Activated naive CD4-positive, alpha-beta T cell treated with anti-CD3 and anti-CD28 coated beads, Interleukin-2, amount 50 U/mL, for 16 hours (primary cell): ENCODE data around the gene SLC6A11.

Experiments
- DNase-seq: peaks from one replicate; pipeline ENCODE4 v3.0.0-alpha.2; 2020

Gene SLC6A11

GRCh38 chr3:10792208-10792607 is 23.8 kb upstream of the SLC6A11 start:
- DNase-seq: no peak

GRCh38 chr3:10798600-10799367 is 17.2 kb upstream of the SLC6A11 start:
- DNase-seq: no peak

GRCh38 chr3:10804183-10804648 is 11.8 kb upstream of the SLC6A11 start:
- no peak for DNase-seq

GRCh38 chr3:10806006-10806405 is 10.0 kb upstream of the SLC6A11 start:
- DNase-seq: no peak

- no peak for DNase-seq
Observed at GRCh38 chr3:10808130-10808735, 7.8 kb upstream of the SLC6A11 start.

GRCh38 chr3:10808974-10809373 is 7.1 kb upstream of the SLC6A11 start:
- DNase-seq: no peak

GRCh38 chr3:10810376-10810775 is 5.7 kb upstream of the SLC6A11 start:
- no peak for DNase-seq

- DNase-seq: no peak
Observed at GRCh38 chr3:10813425-10813824, 2.6 kb upstream of the SLC6A11 start.

GRCh38 chr3:10814623-10815022 is 1.4 kb upstream of the SLC6A11 start:
- DNase-seq: no peak

GRCh38 chr3:10815487-10815886 is 541 bp upstream of the SLC6A11 start:
- no peak for DNase-seq

- DNase-seq: no peak
Observed at GRCh38 chr3:10816863-10817253, 830 bp downstream of the SLC6A11 start.

GRCh38 chr3:10817506-10817905 is 1.5 kb downstream of the SLC6A11 start:
- no peak for DNase-seq

- no peak for DNase-seq
Observed at GRCh38 chr3:10822055-10822454, 6.0 kb downstream of the SLC6A11 start.

- DNase-seq: no peak
Observed at GRCh38 chr3:10822708-10823515, 6.9 kb downstream of the SLC6A11 start.

- no peak for DNase-seq
Observed at GRCh38 chr3:10823516-10823818, 7.4 kb downstream of the SLC6A11 start.

- DNase-seq: no peak
Observed at GRCh38 chr3:10824468-10824867, 8.4 kb downstream of the SLC6A11 start.

GRCh38 chr3:10833855-10834414 is 17.9 kb downstream of the SLC6A11 start:
- DNase-seq: no peak

GRCh38 chr3:10834951-10835350 is 18.9 kb downstream of the SLC6A11 start:
- DNase-seq: no peak

- DNase-seq: no peak
Observed at GRCh38 chr3:10835406-10835805, 19.4 kb downstream of the SLC6A11 start.

- DNase-seq: no peak
Observed at GRCh38 chr3:10836676-10837075, 20.6 kb downstream of the SLC6A11 start.

GRCh38 chr3:10837849-10838248 is 21.8 kb downstream of the SLC6A11 start:
- no peak for DNase-seq

GRCh38 chr3:10839167-10839566 is 23.1 kb downstream of the SLC6A11 start:
- DNase-seq: no peak

GRCh38 chr3:10841100-10841499 is 25.1 kb downstream of the SLC6A11 start:
- no peak for DNase-seq

- DNase-seq: no peak
Observed at GRCh38 chr3:10843378-10843777, 27.4 kb downstream of the SLC6A11 start.
